ENCODE data around the gene RBP3.

The RBP3 gene

DNA sequence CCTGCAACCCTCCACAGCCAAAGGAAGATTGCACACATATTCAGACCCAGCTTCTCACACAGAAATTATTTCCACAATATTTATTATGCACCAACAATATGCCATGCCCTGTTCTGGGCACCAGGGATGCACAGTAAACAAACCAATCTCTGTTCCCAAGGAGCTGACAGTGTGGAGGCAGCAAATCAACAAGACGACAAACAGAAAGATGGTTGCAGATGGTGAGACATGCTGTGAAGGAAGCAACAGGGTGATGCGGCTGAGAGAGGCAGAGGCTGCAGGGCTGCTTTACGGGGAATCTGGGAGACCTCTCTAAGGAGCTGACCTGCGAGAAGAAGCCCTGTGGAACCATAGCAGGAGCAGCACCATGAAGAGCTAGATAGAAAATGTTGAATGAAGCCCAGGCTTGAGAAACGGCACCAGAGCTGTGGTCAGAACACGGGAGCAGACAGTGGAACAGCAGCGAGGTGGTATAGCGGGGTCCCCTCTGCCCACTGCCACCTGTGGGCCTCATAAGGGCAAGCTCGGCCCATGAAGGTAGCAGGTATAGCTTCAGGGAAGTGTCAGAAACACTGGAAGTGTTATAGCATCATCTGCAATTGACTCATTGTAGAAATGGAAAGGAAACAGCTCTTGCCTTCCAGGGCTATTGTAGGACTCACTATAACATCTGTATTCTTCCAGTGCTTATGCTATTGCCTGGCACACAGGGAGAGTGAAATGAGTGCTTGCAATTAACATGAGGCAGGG, 17.4 kb downstream of the RBP3 start:
- no peak for TF ChIP-seq EZH2 (IDR thresholded peaks at IDR 0.05; ENCODE audit: borderline replicate concordance, low read depth, low read length, severe bottlenecking)
- TF ChIP-seq, protein P1, sequence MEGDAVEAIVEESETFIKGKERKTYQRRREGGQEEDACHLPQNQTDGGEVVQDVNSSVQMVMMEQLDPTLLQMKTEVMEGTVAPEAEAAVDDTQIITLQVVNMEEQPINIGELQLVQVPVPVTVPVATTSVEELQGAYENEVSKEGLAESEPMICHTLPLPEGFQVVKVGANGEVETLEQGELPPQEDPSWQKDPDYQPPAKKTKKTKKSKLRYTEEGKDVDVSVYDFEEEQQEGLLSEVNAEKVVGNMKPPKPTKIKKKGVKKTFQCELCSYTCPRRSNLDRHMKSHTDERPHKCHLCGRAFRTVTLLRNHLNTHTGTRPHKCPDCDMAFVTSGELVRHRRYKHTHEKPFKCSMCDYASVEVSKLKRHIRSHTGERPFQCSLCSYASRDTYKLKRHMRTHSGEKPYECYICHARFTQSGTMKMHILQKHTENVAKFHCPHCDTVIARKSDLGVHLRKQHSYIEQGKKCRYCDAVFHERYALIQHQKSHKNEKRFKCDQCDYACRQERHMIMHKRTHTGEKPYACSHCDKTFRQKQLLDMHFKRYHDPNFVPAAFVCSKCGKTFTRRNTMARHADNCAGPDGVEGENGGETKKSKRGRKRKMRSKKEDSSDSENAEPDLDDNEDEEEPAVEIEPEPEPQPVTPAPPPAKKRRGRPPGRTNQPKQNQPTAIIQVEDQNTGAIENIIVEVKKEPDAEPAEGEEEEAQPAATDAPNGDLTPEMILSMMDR (IDR thresholded peaks at IDR 0.05; ENCODE audit: borderline replicate concordance, extremely low read depth, low read length, poor library complexity, severe bottlenecking), result no peak
- Histone ChIP-seq H4K20me1 (ENCODE audit: insufficient read depth, low read length) (0 out of 2 replicates have a peak, but pooled peaks cover 4% of the 10 kb centered on the region), H3K79me2 (ENCODE audit: insufficient read depth, low read length) (no peaks in the 10 kb centered on the region), H3K4me3 (ENCODE audit: low read depth in 1 of 2, low read length in 2 of 2) (no peak overlapping the region), H3K4me1 (ENCODE audit: insufficient read depth, low read length) (no peaks in the 10 kb centered on the region), H3K27ac (ENCODE audit: low read length) (no peak overlapping the region), H3K9ac (ENCODE audit: low read depth, low read length) (no peak overlapping the region), H2AFZ (ENCODE audit: low read depth, low read length) (no peak overlapping the region), H3K27me3 (ENCODE audit: insufficient read depth, low read length, poor library complexity) (peaks cover 17% of the 10 kb centered on the region), H3K4me2 (ENCODE audit: insufficient read depth, low read length) (no peak overlapping the region), H3K9me3 (ENCODE audit: insufficient read depth, low read length, severe bottlenecking) (no peaks in the 10 kb centered on the region), H3K36me3 (ENCODE audit: insufficient read depth, low read length) (no peaks in the 10 kb centered on the region)
- DNase-seq, result no peak
- no peak for ATAC-seq (ENCODE audit: insufficient read depth, low read depth)

DNA sequence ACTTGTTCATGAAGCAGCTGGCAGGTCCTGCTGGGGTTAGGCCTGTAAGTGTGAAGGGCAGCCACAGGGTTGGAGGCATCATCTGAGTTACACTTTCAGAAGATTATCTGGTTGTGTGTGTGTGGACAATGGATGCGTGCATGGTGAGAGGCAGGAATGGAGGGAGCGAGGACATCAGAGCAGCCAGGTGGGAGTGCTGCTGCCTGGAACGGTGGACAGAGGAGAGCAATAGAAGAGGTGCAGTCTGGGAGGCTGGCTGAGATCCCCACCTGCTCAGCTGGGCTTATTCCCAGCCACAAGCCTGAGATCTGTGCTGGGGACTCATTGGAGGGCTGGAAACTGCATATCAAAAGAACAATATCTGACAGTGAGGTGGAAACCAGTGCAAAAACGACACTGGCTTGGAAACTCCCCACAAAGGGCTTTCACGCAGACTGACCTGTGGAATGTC, 18.0 kb downstream of the RBP3 start:
- H2AFZ ChIP-seq (ENCODE audit: low read depth, low read length), result no peak overlapping the region
- H3K4me1 ChIP-seq (ENCODE audit: insufficient read depth, low read length), result no peaks in the 10 kb centered on the region
- peaks cover 17% of the 10 kb centered on the region for H3K27me3 ChIP-seq (ENCODE audit: insufficient read depth, low read length, poor library complexity)
- H3K9ac ChIP-seq (ENCODE audit: low read depth, low read length), result no peak overlapping the region
- DNase-seq (no peak), ATAC-seq (ENCODE audit: insufficient read depth, low read depth) (no peak)
- no peak overlapping the region for H3K27ac ChIP-seq (ENCODE audit: low read length)
- H3K9me3 ChIP-seq (ENCODE audit: insufficient read depth, low read length, severe bottlenecking), result no peaks in the 10 kb centered on the region
- no peak overlapping the region for H3K4me2 ChIP-seq (ENCODE audit: insufficient read depth, low read length)
- H3K36me3 ChIP-seq (ENCODE audit: insufficient read depth, low read length), result no peaks in the 10 kb centered on the region
- H3K4me3 ChIP-seq (ENCODE audit: low read depth in 1 of 2, low read length in 2 of 2), result no peak overlapping the region
- 0 out of 2 replicates have a peak, but pooled peaks cover 4% of the 10 kb centered on the region for H4K20me1 ChIP-seq (ENCODE audit: insufficient read depth, low read length)
- TF ChIP-seq EZH2 (IDR thresholded peaks at IDR 0.05; ENCODE audit: borderline replicate concordance, low read depth, low read length, severe bottlenecking), result no peak
- TF ChIP-seq, protein P1 (IDR thresholded peaks at IDR 0.05; ENCODE audit: borderline replicate concordance, extremely low read depth, low read length, poor library complexity, severe bottlenecking), result no peak
- H3K79me2 ChIP-seq (ENCODE audit: insufficient read depth, low read length), result no peaks in the 10 kb centered on the region

DNA sequence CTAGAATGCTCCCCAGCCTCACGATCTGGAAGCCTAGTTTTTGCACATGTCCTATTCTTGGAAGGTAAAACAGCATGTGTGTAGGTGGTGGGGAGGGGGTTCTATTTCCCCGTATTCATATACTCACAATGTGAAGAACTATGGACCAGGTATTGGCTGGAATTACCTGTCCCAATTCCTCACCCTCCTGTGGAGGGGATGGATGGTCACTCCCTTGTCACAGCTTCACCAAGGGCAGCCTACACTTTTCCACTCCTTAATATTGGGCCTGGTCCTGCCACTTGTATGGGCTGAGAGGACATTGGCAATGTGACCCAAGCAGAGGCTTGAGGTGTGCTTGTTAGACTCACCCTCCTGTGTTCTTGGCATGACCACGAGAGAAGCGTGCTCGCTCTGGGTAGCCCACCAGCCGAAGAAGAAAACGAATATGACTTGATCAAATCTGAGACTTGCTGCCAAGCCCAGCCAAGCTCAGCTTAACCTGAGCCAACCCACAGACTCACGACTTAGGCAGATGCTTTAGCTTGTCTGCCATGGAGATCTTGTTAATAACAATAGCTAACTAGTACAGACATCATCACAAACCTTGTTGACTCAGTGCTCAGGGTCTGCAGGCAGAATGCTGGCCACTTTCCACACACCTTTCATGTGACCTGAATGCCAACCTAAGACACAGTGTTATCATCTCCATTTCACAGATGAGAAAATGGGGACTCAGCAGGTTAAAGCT, 18.7 kb downstream of the RBP3 start:
- no peak overlapping the region for H3K9ac ChIP-seq (ENCODE audit: low read depth, low read length)
- no peak overlapping the region for H3K4me2 ChIP-seq (ENCODE audit: insufficient read depth, low read length)
- ATAC-seq (ENCODE audit: insufficient read depth, low read depth), result no peak
- no peak overlapping the region for H2AFZ ChIP-seq (ENCODE audit: low read depth, low read length)
- no peaks in the 10 kb centered on the region for H3K9me3 ChIP-seq (ENCODE audit: insufficient read depth, low read length, severe bottlenecking)
- no peaks in the 10 kb centered on the region for H3K4me1 ChIP-seq (ENCODE audit: insufficient read depth, low read length)
- DNase-seq, result no peak
- H3K36me3 ChIP-seq (ENCODE audit: insufficient read depth, low read length), result no peaks in the 10 kb centered on the region
- no peak for TF ChIP-seq EZH2 (IDR thresholded peaks at IDR 0.05; ENCODE audit: borderline replicate concordance, low read depth, low read length, severe bottlenecking)
- TF ChIP-seq, protein P1 (IDR thresholded peaks at IDR 0.05; ENCODE audit: borderline replicate concordance, extremely low read depth, low read length, poor library complexity, severe bottlenecking), result no peak
- H3K27me3 ChIP-seq (ENCODE audit: insufficient read depth, low read length, poor library complexity), result peaks cover 15% of the 10 kb centered on the region
- H3K4me3 ChIP-seq (ENCODE audit: low read depth in 1 of 2, low read length in 2 of 2), result no peak overlapping the region
- H4K20me1 ChIP-seq (ENCODE audit: insufficient read depth, low read length), result 0 out of 2 replicates have a peak, but pooled peaks cover 4% of the 10 kb centered on the region
- no peak overlapping the region for H3K27ac ChIP-seq (ENCODE audit: low read length)
- no peaks in the 10 kb centered on the region for H3K79me2 ChIP-seq (ENCODE audit: insufficient read depth, low read length)

All from DND-41 (cell line).